Vagina (tissue), 2 donors: ENCODE data around the gene LXN.

ENCODE experiments used
- POLR2AphosphoS5 ChIP-seq, 2 donors: sonication (generic); formaldehyde crosslinking; IDR thresholded peaks; one replicate each; pipeline ENCODE4 v1.9.0; 2017; ENCODE audit warnings: antibody characterized with exemption in 2 of 2, mild to moderate bottlenecking in 2 of 2, low read depth in 1 of 2; ENCODE audit not compliant: insufficient read depth in 1 of 2
- TF ChIP-seq, protein P1 (sequence below), 3 experiments: fragments of 450-650 bp in 2 of 3; fragments of 200-600 bp in 1 of 3; sonication (generic) in 1 of 3; IDR thresholded peaks; one replicate each; pipeline ENCODE4 v1.5.1; 2017 to 2019; ENCODE audit warnings: antibody characterized with exemption in 3 of 3, mild to moderate bottlenecking in 2 of 3, moderate library complexity in 2 of 3

GRCh38 chr3:158617982-158618875 lies 54.2 kb downstream of the LXN start:
- TF ChIP-seq, protein P1, sequence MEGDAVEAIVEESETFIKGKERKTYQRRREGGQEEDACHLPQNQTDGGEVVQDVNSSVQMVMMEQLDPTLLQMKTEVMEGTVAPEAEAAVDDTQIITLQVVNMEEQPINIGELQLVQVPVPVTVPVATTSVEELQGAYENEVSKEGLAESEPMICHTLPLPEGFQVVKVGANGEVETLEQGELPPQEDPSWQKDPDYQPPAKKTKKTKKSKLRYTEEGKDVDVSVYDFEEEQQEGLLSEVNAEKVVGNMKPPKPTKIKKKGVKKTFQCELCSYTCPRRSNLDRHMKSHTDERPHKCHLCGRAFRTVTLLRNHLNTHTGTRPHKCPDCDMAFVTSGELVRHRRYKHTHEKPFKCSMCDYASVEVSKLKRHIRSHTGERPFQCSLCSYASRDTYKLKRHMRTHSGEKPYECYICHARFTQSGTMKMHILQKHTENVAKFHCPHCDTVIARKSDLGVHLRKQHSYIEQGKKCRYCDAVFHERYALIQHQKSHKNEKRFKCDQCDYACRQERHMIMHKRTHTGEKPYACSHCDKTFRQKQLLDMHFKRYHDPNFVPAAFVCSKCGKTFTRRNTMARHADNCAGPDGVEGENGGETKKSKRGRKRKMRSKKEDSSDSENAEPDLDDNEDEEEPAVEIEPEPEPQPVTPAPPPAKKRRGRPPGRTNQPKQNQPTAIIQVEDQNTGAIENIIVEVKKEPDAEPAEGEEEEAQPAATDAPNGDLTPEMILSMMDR (IDR thresholded peaks at IDR 0.05): no peak
- TF ChIP-seq POLR2AphosphoS5 (IDR thresholded peaks at IDR 0.05; ENCODE audit: insufficient read depth in 1 of 2, low read depth in 1 of 2): no peak
